GM21528 (cell line): ENCODE measurements around the gene LTO1.
"Not testable (repeated sequence)": the region's sequence is repeated elsewhere in the genome, so short reads cannot be mapped to it uniquely, and the experiment has no call there.

Source experiments
- ATAC-seq: cut with Tn5 transposase; IDR thresholded peaks from one replicate; pipeline ENCODE4 v1.9.1; 2021; ENCODE audit warnings: mild to moderate bottlenecking, moderate library complexity; ENCODE audit not compliant: unreplicated experiment, low FRiP score

Gene LTO1

GRCh38 chr11:69702239-69702691 is 27.1 kb upstream of the LTO1 start:
- no peak for ATAC-seq

DNA sequence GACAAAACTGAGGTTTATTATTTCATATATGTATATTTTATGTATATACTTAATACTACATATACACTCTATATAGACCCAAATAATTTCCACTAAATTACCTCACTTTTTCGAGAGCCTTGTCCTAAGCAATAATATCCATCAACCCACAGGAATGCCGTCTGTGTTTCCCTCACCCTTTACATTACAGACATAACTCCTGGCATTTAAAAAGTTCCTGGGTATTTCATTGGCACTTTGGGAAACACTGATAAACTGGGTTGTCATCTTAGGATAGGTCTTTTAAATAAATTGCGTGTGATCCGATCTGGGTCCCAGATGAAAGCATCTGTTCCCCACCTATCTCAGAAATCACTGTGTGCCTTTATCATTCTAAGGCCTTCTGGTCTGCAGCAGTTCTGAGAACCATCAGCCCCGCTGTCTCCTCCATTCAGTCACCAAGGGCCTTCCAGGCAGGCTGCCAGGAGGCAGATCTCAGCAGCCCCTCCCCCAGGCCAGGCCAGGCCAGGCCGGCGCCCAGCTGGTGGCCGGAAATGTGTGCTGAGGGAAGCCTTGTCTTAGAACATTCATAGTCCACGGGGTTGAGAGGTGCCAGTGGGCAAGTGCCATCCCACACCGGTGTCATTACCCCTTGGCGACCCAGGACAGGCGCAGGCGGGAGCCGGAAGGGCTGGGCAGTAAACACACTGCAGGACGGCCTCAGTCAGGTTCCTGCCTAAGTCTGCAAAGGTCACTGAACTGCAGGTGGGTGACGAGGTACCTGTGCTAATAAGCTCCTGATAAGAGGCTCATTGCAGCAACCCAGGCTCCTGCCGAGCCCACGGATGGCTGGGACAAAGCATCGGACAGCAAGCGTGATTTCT is 25.4 kb upstream of the LTO1 start:
- no peak for ATAC-seq

- ATAC-seq: no peak
Observed at GRCh38 chr11:69699213-69699612, 24.1 kb upstream of the LTO1 start.

GRCh38 chr11:69698362-69698761 is 23.2 kb upstream of the LTO1 start:
- no peak for ATAC-seq

GRCh38 chr11:69697861-69698260 is 22.7 kb upstream of the LTO1 start:
- ATAC-seq: no peak

DNA sequence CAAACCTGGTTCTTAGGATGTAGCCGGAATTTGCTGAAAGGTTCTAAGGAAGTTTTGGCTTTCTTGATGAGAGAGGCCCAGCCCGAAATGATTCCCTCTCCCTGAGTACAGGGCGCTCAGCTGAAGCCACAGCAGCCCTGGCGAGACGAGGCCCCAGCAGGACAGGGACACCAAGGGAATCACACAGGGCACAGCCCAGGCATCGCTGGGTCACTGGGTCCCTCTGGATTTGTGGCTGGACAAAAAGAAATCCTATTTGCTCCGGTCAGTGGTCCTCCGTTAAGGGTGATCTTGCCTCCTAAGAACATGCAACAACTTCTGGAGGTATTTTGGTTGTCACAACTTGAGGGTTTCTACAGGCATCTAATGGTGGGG is 22.3 kb upstream of the LTO1 start:
- ATAC-seq: no peak

DNA sequence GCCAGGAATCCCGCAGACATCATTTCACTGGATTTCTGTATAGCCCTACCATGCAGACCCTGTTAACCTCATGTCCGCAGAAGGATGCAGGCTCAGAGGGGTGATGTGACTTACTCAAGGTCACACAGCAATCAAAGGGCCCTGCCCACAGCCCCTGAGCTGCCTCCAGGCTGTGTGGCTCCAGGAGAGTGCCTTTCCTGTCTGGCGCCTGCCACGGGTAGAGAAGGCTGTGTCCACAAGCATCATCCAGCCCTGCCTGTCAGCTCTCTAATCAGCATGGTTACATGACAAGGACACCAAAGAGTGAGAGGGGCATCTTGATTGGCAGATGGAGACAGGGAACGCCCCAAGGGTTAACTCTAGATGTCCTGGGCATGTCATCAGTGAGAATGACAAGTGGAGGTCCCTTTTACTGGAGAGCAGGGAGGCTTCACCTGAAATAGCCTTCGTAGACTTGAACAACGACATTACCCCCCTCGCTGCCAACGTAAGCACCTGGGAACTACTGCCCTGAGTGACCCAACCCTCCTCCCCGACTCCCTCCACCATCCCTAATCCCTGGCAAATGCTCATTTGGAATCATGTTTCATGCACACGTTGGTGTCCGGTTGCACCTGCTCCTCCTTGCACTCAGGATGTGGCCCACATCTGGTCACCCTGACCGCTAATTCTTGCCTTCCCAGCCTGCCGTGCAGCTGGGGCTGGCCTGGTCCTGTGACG is 21.8 kb upstream of the LTO1 start:
- ATAC-seq: no peak

- ATAC-seq: not testable (repeated sequence)
Observed at GRCh38 chr11:69695995-69696394, 20.8 kb upstream of the LTO1 start.

DNA sequence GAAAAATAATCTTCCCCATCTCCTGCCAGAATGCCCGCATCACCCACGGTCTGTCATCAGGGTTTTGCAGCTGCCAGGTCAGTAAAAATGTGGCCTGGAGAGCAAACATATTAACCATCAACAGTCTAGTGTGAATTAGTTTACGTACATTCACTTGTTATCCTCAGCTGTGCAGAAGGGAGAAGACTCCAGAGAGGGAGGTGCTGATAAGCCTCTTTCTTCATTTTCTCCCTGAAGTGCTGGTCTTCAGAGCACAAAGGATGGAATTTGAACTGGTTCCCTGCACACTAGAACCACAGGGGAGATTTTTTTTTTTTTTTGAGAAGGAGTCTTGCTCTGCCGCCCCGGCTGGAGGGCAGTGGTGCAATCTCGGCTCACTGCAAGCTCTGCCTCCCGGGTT is 20.4 kb upstream of the LTO1 start:
- ATAC-seq: no peak

- no peak for ATAC-seq
Observed at GRCh38 chr11:69694781-69695180, 19.6 kb upstream of the LTO1 start.

GRCh38 chr11:69692422-69692821 is 17.3 kb upstream of the LTO1 start:
- ATAC-seq: no peak

- no peak for ATAC-seq
Observed at GRCh38 chr11:69691463-69691862, 16.3 kb upstream of the LTO1 start.

DNA sequence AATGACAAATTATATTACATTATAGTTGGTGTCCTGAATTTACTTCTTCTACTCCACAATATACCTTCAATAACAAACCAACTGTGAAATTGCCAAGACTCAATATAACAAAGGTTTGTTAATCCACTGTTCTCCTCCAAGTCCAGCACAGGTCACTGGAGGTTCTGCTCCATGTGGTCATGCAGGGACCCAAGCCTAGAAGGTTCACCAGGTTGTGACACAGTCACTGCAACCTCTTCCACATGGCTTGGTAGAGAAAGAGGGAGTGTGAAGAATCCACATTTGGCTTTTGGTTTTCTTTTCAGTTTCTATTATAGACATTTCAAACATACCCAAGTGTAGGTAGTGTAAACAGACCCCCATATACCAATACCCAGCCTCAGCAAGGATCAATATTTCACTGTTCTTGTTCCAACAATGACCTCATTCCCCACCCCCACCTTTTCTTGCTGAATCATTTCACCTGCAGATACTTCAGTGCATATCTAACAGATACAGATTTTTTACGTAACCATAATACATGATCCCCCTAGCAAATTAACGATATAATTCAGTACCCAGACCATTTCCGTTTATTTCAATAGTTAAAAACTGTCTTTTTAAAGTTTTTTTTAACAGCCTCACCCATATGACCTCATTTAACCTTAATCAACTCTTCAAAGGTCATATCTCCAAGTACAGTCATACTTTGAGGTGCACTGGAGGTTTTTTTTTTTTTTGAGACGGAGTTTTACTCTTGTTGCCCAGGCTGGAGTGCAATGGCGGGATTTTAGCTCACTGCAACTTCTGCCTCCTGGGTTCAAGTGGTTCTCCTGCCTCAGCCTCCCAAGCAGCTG is 14.5 kb upstream of the LTO1 start:
- no peak for ATAC-seq

GRCh38 chr11:69687969-69688771 is 13.0 kb upstream of the LTO1 start:
- not testable (repeated sequence) for ATAC-seq

- no peak for ATAC-seq
Observed at GRCh38 chr11:69686856-69687255, 11.7 kb upstream of the LTO1 start.

DNA sequence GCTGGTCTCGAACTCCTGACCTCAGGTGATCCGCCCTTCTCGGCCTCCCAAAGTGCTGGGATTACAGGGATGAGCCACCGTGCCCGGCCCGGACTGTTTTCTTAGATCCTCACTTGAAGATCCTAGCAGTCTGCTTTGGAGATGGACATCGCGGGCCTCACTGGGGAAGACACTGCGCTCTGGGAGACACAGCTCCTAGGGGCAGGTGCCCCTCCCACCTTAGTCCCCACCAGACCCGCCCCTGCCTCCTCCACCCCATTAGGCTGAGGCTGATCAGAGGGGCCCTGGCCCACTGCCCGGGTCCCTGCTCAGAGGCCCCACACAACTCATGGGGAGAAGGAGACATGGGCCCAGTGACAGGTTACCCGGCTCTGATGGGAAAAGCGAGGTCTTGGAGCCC is 11.3 kb upstream of the LTO1 start:
- no peak for ATAC-seq

GRCh38 chr11:69685348-69685747 is 10.2 kb upstream of the LTO1 start:
- ATAC-seq: no peak

- ATAC-seq: no peak
Observed at GRCh38 chr11:69684651-69685050, 9.5 kb upstream of the LTO1 start.

DNA sequence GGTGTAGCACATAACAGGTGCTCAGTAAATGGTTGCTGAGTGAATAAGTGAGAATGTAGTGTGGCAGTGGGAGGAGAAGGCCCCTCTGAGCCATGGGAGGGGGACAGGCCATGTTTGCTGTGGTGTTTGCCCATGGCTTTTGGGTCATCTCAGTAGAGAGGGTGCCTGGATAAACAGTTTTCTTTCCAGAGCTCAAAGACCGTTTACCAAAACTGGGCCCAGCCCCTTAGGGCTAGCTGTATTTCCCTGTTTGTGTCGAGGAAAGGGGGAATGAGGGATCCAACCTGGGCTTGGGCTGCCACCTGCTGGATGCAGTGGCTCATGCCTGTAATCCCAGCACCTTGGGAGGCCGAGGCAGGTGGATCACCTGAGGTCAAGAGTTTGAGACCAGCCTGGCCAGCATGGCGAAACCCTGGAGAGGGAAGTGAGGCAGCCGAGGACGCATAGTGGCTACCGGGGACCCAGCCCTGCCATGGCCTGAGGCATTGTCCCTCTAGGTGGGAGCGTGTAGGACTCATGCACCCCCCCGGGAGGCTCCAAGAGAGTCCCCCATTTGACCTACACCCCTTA is 8.7 kb upstream of the LTO1 start:
- ATAC-seq: no peak
